ENCODE results near the gene MAPRE3. TPM values are rescaled to one million over a fixed set of nuclear protein-coding genes. Genes with fewer than 3 reads are reported as not detected.
"Not testable (repeated sequence)": the region's sequence is repeated elsewhere in the genome, so short reads cannot be mapped to it uniquely, and the experiment has no call there.

The MAPRE3 gene
- total and polyA plus RNA-seq, 2 donors (not counting 1 experiment from before 2014, with no cell fraction given): 7.9 to 13.9 TPM

- Histone ChIP-seq H3K27me3 (ENCODE audit: control insufficient read depth, insufficient read depth, low read length) (no peaks in the 10 kb centered on the region), H3K9me3 (ENCODE audit: control insufficient read depth, insufficient read depth, low read depth, low read length) (no peaks in the 10 kb centered on the region), H3K79me2 (ENCODE audit: control insufficient read depth, insufficient read depth, low read length) (peaks cover 33% of the 10 kb centered on the region), H3K4me1 (ENCODE audit: control insufficient read depth, extremely low read depth, insufficient read depth, low read length) (peaks cover 26% of the 10 kb centered on the region), H3K4me2 (ENCODE audit: extremely low read depth, insufficient read depth, low read length) (no peak overlapping the region), H3K9ac (ENCODE audit: insufficient read depth, low read length) (no peak overlapping the region), H2AFZ (ENCODE audit: low read length) (no peak overlapping the region), H3K27ac (ENCODE audit: insufficient read depth, low read length) (peak overlapping the region; percentile 79), H3K36me3 (ENCODE audit: control insufficient read depth, insufficient read depth, low read length) (peaks cover 9% of the 10 kb centered on the region), H4K20me1 (ENCODE audit: control insufficient read depth, extremely low read depth, insufficient read depth, low read length) (no peaks in the 10 kb centered on the region), H3K4me3 (replicated peaks in 1 of 4; ENCODE audit: control extremely low read depth in 1 of 4, insufficient read depth in 1 of 4, low read depth in 3 of 4, low read length in 4 of 4) (no peak overlapping the region)
- no peak for TF ChIP-seq EZH2 (IDR thresholded peaks at IDR 0.05; ENCODE audit: low read length, missing control alignments)
- no peak for TF ChIP-seq CTCF (conservative IDR thresholded peaks at IDR 0.05 in 1 of 2, IDR thresholded peaks at IDR 0.05 in 1 of 2; ENCODE audit: low read depth in 1 of 2, low read length in 2 of 2)
- peak; percentile 67 to 88 for DNase-seq (ENCODE audit: low read depth in 2 of 2)
Observed at GRCh38 chr2:27072920-27073319, 102.5 kb downstream of the MAPRE3 start.

GRCh38 chr2:27073782-27074181 lies 103.3 kb downstream of the MAPRE3 start:
- Histone ChIP-seq H3K27me3 (ENCODE audit: control insufficient read depth, insufficient read depth, low read length) (no peaks in the 10 kb centered on the region), H3K9me3 (ENCODE audit: control insufficient read depth, insufficient read depth, low read depth, low read length) (no peaks in the 10 kb centered on the region), H2AFZ (ENCODE audit: low read length) (peak overlapping the region; percentile 32), H3K36me3 (ENCODE audit: control insufficient read depth, insufficient read depth, low read length) (peaks cover 2% of the 10 kb centered on the region), H3K9ac (ENCODE audit: insufficient read depth, low read length) (no peak overlapping the region), H3K79me2 (ENCODE audit: control insufficient read depth, insufficient read depth, low read length) (peaks cover 29% of the 10 kb centered on the region), H3K4me1 (ENCODE audit: control insufficient read depth, extremely low read depth, insufficient read depth, low read length) (peaks cover 27% of the 10 kb centered on the region), H4K20me1 (ENCODE audit: control insufficient read depth, extremely low read depth, insufficient read depth, low read length) (no peaks in the 10 kb centered on the region), H3K27ac (ENCODE audit: insufficient read depth, low read length) (peak overlapping the region; percentile 11), H3K4me2 (ENCODE audit: extremely low read depth, insufficient read depth, low read length) (no peak overlapping the region), H3K4me3 (replicated peaks in 1 of 4; ENCODE audit: control extremely low read depth in 1 of 4, insufficient read depth in 1 of 4, low read depth in 3 of 4, low read length in 4 of 4) (no peak overlapping the region)
- DNase-seq (ENCODE audit: low read depth in 2 of 2): no peak
- TF ChIP-seq EZH2 (IDR thresholded peaks at IDR 0.05; ENCODE audit: low read length, missing control alignments) (no peak), CTCF (conservative IDR thresholded peaks at IDR 0.05 in 1 of 2, IDR thresholded peaks at IDR 0.05 in 1 of 2; ENCODE audit: low read depth in 1 of 2, low read length in 2 of 2) (no peak)

GRCh38 chr2:27074738-27075565 lies 104.5 kb downstream of the MAPRE3 start:
- no peak for TF ChIP-seq CTCF (conservative IDR thresholded peaks at IDR 0.05 in 1 of 2, IDR thresholded peaks at IDR 0.05 in 1 of 2; ENCODE audit: low read depth in 1 of 2, low read length in 2 of 2)
- no peak for TF ChIP-seq EZH2 (IDR thresholded peaks at IDR 0.05; ENCODE audit: low read length, missing control alignments)
- no peak overlapping the region for H3K27ac ChIP-seq (ENCODE audit: insufficient read depth, low read length)
- H3K27me3 ChIP-seq (ENCODE audit: control insufficient read depth, insufficient read depth, low read length): no peaks in the 10 kb centered on the region
- H3K9ac ChIP-seq (ENCODE audit: insufficient read depth, low read length): no peak overlapping the region
- no peaks in the 10 kb centered on the region for H3K36me3 ChIP-seq (ENCODE audit: control insufficient read depth, insufficient read depth, low read length)
- H4K20me1 ChIP-seq (ENCODE audit: control insufficient read depth, extremely low read depth, insufficient read depth, low read length): no peaks in the 10 kb centered on the region
- peaks cover 29% of the 10 kb centered on the region for H3K79me2 ChIP-seq (ENCODE audit: control insufficient read depth, insufficient read depth, low read length)
- peaks cover 27% of the 10 kb centered on the region for H3K4me1 ChIP-seq (ENCODE audit: control insufficient read depth, extremely low read depth, insufficient read depth, low read length)
- H3K9me3 ChIP-seq (ENCODE audit: control insufficient read depth, insufficient read depth, low read depth, low read length): no peaks in the 10 kb centered on the region
- peak in 1 of 2 donors; percentile 59 for DNase-seq (ENCODE audit: low read depth in 2 of 2)
- no peak overlapping the region for H2AFZ ChIP-seq (ENCODE audit: low read length)
- no peak overlapping the region for H3K4me2 ChIP-seq (ENCODE audit: extremely low read depth, insufficient read depth, low read length)
- no peak overlapping the region for H3K4me3 ChIP-seq (replicated peaks in 1 of 4; ENCODE audit: control extremely low read depth in 1 of 4, insufficient read depth in 1 of 4, low read depth in 3 of 4, low read length in 4 of 4)

- not testable (repeated sequence) for H3K9me3 ChIP-seq (ENCODE audit: control insufficient read depth, insufficient read depth, low read depth, low read length); H3K27ac ChIP-seq (ENCODE audit: insufficient read depth, low read length); H3K4me3 ChIP-seq (replicated peaks in 1 of 4; ENCODE audit: control extremely low read depth in 1 of 4, insufficient read depth in 1 of 4, low read depth in 3 of 4, low read length in 4 of 4); DNase-seq (ENCODE audit: low read depth in 2 of 2); H3K4me2 ChIP-seq (ENCODE audit: extremely low read depth, insufficient read depth, low read length); H3K27me3 ChIP-seq (ENCODE audit: control insufficient read depth, insufficient read depth, low read length); H2AFZ ChIP-seq (ENCODE audit: low read length); H3K36me3 ChIP-seq (ENCODE audit: control insufficient read depth, insufficient read depth, low read length); H4K20me1 ChIP-seq (ENCODE audit: control insufficient read depth, extremely low read depth, insufficient read depth, low read length); H3K9ac ChIP-seq (ENCODE audit: insufficient read depth, low read length)
- Histone ChIP-seq H3K79me2 (ENCODE audit: control insufficient read depth, insufficient read depth, low read length) (peaks cover 29% of the 10 kb centered on the region), H3K4me1 (ENCODE audit: control insufficient read depth, extremely low read depth, insufficient read depth, low read length) (peaks cover 32% of the 10 kb centered on the region)
Observed at GRCh38 chr2:27075566-27075871, 105.1 kb downstream of the MAPRE3 start.

Measured in fibroblast of lung (primary cell).